GM19193 (cell line): ENCODE results near the gene FCHO1.

Experiments
- POLR2A ChIP-seq: IDR thresholded peaks from 4 replicates; pipeline ENCODE4 v1.6.1; 2011; ENCODE audit not compliant: insufficient read depth, insufficient read length; ENCODE audit errors: extremely low read depth

Gene FCHO1

GRCh38 chr19:17724655-17725054, 26.6 kb upstream of the FCHO1 start:
- no peak for TF ChIP-seq POLR2A

- TF ChIP-seq POLR2A, result no peak
These were observed 25.7 kb upstream of the FCHO1 start for GRCh38 chr19:17725422-17726078.

- TF ChIP-seq POLR2A, result no peak
These were observed 25.0 kb upstream of the FCHO1 start for GRCh38 chr19:17726136-17726741.

- no peak for TF ChIP-seq POLR2A
These were observed 24.1 kb upstream of the FCHO1 start for GRCh38 chr19:17726964-17727773.

- TF ChIP-seq POLR2A, result no peak
These were observed 23.4 kb upstream of the FCHO1 start for GRCh38 chr19:17727843-17728242.

GRCh38 chr19:17733127-17733526, 18.1 kb upstream of the FCHO1 start:
- TF ChIP-seq POLR2A, result no peak

- no peak for TF ChIP-seq POLR2A
These were observed 17.1 kb upstream of the FCHO1 start for GRCh38 chr19:17734146-17734545.

- TF ChIP-seq POLR2A, result no peak
These were observed 15.9 kb upstream of the FCHO1 start for GRCh38 chr19:17735410-17735809.

GRCh38 chr19:17737690-17738153, 13.6 kb upstream of the FCHO1 start:
- no peak for TF ChIP-seq POLR2A

GRCh38 chr19:17739121-17739875, 12.0 kb upstream of the FCHO1 start:
- no peak for TF ChIP-seq POLR2A

- no peak for TF ChIP-seq POLR2A
These were observed 9.8 kb upstream of the FCHO1 start for GRCh38 chr19:17741456-17741855.

GRCh38 chr19:17743874-17744580, 7.2 kb upstream of the FCHO1 start:
- no peak for TF ChIP-seq POLR2A

GRCh38 chr19:17747205-17748098, 3.8 kb upstream of the FCHO1 start:
- peak; percentile 36 for TF ChIP-seq POLR2A
